ENCODE data around the gene KCNAB1.
"Not testable (repeated sequence)": the region's sequence is repeated elsewhere in the genome, so short reads cannot be mapped to it uniquely, and the experiment has no call there.

KCNAB1 gene

DNA sequence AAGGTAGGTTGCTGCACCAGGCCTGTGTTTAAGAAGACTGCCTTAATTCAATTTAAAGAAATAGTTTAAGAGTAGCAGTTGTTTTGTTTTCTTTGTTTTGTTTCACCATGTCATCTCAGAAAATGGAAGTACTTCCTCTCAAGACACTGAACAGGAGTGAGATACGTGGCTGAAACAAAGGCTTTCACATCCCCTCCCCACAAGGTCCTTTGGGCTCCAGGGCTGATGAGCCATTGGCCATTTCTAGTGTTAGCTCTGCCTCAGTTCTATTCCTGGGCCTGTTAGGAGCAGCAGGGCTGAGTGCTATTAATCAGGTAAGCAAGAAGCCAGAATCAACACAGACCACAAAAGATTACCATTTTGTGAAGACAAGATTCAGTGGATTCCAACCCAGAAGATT is 132.8 kb downstream of the KCNAB1 start:
- Histone ChIP-seq H3K4me1 (ENCODE audit: insufficient read depth, low read length) (no peaks in the 10 kb centered on the region), H3K9me3 (ENCODE audit: insufficient read depth, low read depth, low read length) (no peaks in the 10 kb centered on the region), H3K4me3 (ENCODE audit: low read length) (no peak overlapping the region), H3K27ac (ENCODE audit: low read depth, low read length) (no peak overlapping the region), H3K36me3 (ENCODE audit: insufficient read depth, low read length) (no peaks in the 10 kb centered on the region), H3K27me3 (ENCODE audit: insufficient read depth, low read length) (no peaks in the 10 kb centered on the region), H3K9ac (ENCODE audit: low read depth, low read length) (no peak overlapping the region)
- WGBS, result 94% methylated on average over 1 of the region's 1 CpG

DNA sequence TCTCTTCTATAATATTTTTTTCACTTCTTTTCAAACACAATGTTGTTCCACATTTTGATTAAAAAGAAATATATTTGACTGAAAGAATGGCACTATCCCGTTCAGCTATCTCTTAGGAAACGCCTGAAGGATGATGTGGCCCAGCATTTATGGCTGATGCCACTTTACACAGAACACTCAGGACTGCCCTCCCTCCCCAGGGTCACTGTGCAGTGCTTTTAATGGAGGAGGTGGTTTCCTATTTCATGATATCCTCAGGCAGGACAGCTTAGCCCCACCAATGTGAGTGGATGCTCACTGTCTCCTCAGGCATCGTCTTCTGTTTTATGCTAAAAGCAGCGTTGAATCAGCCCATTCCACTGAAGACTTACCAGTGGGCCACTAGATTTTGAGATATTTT is 135.9 kb downstream of the KCNAB1 start:
- no peak overlapping the region for H3K9ac ChIP-seq (ENCODE audit: low read depth, low read length)
- no peaks in the 10 kb centered on the region for H3K36me3 ChIP-seq (ENCODE audit: insufficient read depth, low read length)
- WGBS, result over 99% methylated on average over 4 of the region's 4 CpGs
- no peak overlapping the region for H3K4me3 ChIP-seq (ENCODE audit: low read length)
- H3K27me3 ChIP-seq (ENCODE audit: insufficient read depth, low read length), result no peaks in the 10 kb centered on the region
- H3K9me3 ChIP-seq (ENCODE audit: insufficient read depth, low read depth, low read length), result no peaks in the 10 kb centered on the region
- no peak overlapping the region for H3K27ac ChIP-seq (ENCODE audit: low read depth, low read length)
- H3K4me1 ChIP-seq (ENCODE audit: insufficient read depth, low read length), result no peaks in the 10 kb centered on the region

DNA sequence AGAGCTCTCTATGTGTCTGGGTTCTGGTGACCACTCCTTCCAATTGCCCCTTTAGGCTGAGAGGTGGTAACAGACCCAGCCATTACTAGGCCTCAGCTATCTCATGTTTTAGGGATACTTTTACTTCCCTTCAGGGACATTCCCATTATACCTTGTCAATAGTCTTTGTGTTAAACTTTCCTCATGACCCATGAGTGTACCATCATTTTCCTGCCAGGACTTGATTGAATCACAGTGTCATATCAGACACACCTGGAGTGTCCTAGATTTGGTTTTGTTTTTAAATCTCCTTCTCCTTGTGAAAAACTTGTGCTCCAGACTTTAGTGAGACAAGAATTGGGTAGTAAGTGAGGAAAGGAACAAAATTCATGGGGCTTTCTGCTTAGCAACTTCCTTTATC is 136.6 kb downstream of the KCNAB1 start:
- Histone ChIP-seq H3K27ac (ENCODE audit: low read depth, low read length) (no peak overlapping the region), H3K9ac (ENCODE audit: low read depth, low read length) (no peak overlapping the region), H3K36me3 (ENCODE audit: insufficient read depth, low read length) (no peaks in the 10 kb centered on the region), H3K4me3 (ENCODE audit: low read length) (no peak overlapping the region), H3K4me1 (ENCODE audit: insufficient read depth, low read length) (no peaks in the 10 kb centered on the region), H3K27me3 (ENCODE audit: insufficient read depth, low read length) (no peaks in the 10 kb centered on the region), H3K9me3 (ENCODE audit: insufficient read depth, low read depth, low read length) (no peaks in the 10 kb centered on the region)

DNA sequence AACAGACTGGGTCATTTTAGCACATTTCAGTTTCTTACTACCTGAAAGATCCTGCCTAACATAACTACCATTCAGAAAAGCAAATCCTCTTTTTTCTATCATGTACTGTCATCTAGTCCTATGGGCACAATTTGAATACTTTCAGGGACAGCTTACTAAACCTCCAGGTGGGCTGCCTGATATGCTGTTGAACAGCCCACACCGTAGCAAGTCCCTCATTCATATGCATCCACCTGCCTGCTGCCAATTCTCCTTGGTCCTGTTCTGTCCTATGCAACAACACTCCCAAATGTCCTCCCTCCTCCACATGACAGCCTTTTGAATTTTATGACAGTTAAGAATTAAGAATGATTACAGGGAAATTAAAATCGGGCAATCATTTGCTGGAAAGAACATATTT is 137.9 kb downstream of the KCNAB1 start:
- no peak overlapping the region for H3K4me3 ChIP-seq (ENCODE audit: low read length)
- no peaks in the 10 kb centered on the region for H3K36me3 ChIP-seq (ENCODE audit: insufficient read depth, low read length)
- 79% methylated on average over 2 of the region's 2 CpGs for WGBS
- no peak overlapping the region; the same call in 1 of the 2 replicates for H3K9ac ChIP-seq (ENCODE audit: low read depth, low read length)
- no peaks in the 10 kb centered on the region for H3K9me3 ChIP-seq (ENCODE audit: insufficient read depth, low read depth, low read length)
- H3K27ac ChIP-seq (ENCODE audit: low read depth, low read length), result no peak overlapping the region
- no peaks in the 10 kb centered on the region for H3K4me1 ChIP-seq (ENCODE audit: insufficient read depth, low read length)
- H3K27me3 ChIP-seq (ENCODE audit: insufficient read depth, low read length), result no peaks in the 10 kb centered on the region

DNA sequence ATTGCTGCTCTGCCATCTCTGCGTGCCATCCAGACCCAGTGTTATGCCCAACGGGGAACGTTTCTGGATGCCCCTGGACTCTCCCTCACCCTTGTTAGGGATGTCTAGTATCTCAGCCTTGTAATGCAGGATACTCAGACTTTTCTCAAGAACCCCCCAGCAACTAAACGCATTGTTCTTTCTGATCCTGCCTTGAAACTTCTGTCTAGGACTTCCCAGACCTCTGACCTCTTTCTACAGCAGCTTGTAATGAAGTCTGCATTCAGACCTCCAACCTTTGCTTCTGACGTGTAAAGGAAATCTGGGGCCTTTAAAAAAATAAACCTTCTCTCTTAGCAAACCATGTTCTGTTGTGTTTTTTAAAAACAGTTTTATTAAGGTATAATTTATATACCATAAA is 139.5 kb downstream of the KCNAB1 start:
- no peak overlapping the region for H3K27ac ChIP-seq (ENCODE audit: low read depth, low read length)
- 98% methylated on average over 5 of the region's 5 CpGs for WGBS

DNA sequence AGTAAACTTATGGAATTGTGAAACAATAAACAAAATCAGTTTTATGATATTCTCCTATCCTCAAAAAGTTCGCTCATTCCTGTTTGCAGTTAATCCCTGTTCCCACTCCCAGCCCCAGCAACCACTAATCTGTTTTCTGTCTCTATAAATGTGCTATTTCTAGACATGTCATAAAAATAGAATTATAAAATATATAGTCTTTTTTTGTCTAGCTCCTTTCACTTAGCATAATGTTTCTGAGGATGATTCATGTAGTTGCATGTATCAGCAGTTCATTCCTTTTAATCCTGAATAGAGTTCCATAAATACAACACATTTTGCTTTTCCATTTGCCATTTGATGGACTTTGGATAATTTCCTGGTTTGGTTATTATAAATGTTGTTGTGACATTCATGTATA is 140.0 kb downstream of the KCNAB1 start:
- 100% methylated on average over 1 of the region's 1 CpG for WGBS
- Histone ChIP-seq H3K4me1 (ENCODE audit: insufficient read depth, low read length) (no peaks in the 10 kb centered on the region), H3K9me3 (ENCODE audit: insufficient read depth, low read depth, low read length) (no peaks in the 10 kb centered on the region), H3K4me3 (ENCODE audit: low read length) (no peak overlapping the region), H3K27me3 (ENCODE audit: insufficient read depth, low read length) (no peaks in the 10 kb centered on the region), H3K36me3 (ENCODE audit: insufficient read depth, low read length) (no peaks in the 10 kb centered on the region), H3K27ac (ENCODE audit: low read depth, low read length) (no peak overlapping the region), H3K9ac (ENCODE audit: low read depth, low read length) (no peak overlapping the region)

More for the DNA sequence above, 139.5 kb downstream of the KCNAB1 start:
- Histone ChIP-seq H3K4me3 (ENCODE audit: low read length) (no peak overlapping the region), H3K36me3 (ENCODE audit: insufficient read depth, low read length) (no peaks in the 10 kb centered on the region), H3K9me3 (ENCODE audit: insufficient read depth, low read depth, low read length) (no peaks in the 10 kb centered on the region), H3K27me3 (ENCODE audit: insufficient read depth, low read length) (no peaks in the 10 kb centered on the region), H3K9ac (ENCODE audit: low read depth, low read length) (no peak overlapping the region), H3K4me1 (ENCODE audit: insufficient read depth, low read length) (no peaks in the 10 kb centered on the region)

DNA sequence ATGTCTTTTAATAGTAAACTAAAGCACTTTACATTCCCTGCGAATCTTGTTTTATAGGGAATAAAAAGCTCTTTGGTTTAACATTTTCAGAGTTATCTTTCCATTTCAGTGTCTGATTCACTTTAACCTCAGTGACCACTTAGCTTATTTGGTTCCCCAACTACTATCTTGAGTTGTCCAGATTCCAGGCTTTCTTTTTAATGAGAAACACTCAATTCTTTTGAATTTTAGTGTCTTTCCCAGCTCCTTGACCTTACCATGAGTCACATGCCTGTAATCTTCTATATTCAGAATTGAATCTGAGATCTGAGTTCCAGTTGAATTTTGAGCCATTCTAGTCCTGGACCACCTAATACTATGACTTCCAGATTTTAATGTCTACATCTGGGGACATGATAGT is 144.4 kb downstream of the KCNAB1 start:
- H3K9ac ChIP-seq (ENCODE audit: low read depth, low read length), result no peak overlapping the region
- H3K4me3 ChIP-seq (ENCODE audit: low read length), result no peak overlapping the region
- WGBS, result 80% methylated on average over 1 of the region's 1 CpG
- H3K36me3 ChIP-seq (ENCODE audit: insufficient read depth, low read length), result no peaks in the 10 kb centered on the region
- H3K9me3 ChIP-seq (ENCODE audit: insufficient read depth, low read depth, low read length), result no peaks in the 10 kb centered on the region
- H3K27ac ChIP-seq (ENCODE audit: low read depth, low read length), result no peak overlapping the region
- H3K4me1 ChIP-seq (ENCODE audit: insufficient read depth, low read length), result no peaks in the 10 kb centered on the region
- no peaks in the 10 kb centered on the region for H3K27me3 ChIP-seq (ENCODE audit: insufficient read depth, low read length)

DNA sequence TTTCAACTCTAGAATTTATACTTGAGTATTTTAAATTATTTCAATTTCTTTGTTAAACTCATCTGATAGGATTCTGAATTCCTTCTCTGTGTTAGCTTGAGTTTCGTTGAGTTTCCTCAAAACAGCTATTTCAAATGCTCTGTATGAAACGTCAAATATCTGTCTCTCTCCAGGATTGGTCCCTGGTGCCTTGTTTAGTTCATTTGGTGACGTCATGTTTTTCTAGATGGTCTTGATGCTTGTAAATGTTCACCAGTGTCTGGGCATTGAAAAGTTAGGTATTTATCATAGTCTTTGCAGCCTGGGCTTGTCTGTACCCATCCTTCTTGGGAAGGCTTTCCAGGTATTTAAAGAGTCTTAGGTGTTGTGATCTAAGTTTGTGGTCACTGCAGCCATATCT is 151.1 kb downstream of the KCNAB1 start:
- H3K27ac ChIP-seq (ENCODE audit: low read depth, low read length), result no peak overlapping the region
- H3K9ac ChIP-seq (ENCODE audit: low read depth, low read length), result no peak overlapping the region
- 89% methylated on average over 3 of the region's 3 CpGs for WGBS
- no peaks in the 10 kb centered on the region for H3K4me1 ChIP-seq (ENCODE audit: insufficient read depth, low read length)
- H3K4me3 ChIP-seq (ENCODE audit: low read length), result no peak overlapping the region
- no peaks in the 10 kb centered on the region for H3K9me3 ChIP-seq (ENCODE audit: insufficient read depth, low read depth, low read length)
- H3K27me3 ChIP-seq (ENCODE audit: insufficient read depth, low read length), result no peaks in the 10 kb centered on the region
- no peaks in the 10 kb centered on the region for H3K36me3 ChIP-seq (ENCODE audit: insufficient read depth, low read length)

DNA sequence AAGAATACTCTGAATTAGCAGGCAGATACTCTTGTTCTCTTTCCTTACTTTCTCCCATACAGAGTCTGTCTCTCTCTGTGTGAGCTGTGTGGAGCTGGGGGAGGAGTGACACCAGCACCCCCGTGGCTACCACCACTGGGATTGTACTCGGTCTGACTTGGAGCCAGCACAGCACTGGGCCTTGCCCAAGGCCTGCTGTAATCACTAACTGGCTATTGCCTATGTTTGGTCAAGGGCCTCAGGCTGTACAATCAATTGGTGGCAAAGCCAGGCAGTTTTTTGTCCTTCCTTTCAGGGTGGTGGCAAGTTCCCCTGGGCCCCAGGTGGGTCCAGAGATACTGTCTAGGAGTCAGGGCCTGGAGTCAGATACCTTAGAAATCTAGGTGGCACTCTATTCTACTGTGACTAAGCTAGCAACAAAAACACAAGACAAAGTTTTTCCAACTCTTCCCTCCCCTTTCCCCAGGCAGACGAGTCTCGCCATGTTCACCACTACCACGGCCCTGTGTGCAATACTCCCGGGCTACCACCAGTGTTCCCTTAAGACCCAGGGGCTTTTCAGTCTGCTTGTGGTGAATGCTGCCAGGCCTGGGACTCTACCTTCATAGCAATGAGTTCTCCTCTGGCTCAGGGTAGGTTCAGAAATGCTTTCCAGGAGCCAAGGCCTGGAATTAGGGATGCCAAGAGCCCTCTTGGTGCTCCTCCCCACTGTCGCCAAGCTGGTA is 151.8 kb downstream of the KCNAB1 start:
- Histone ChIP-seq H3K9ac (ENCODE audit: low read depth, low read length) (no peak overlapping the region), H3K9me3 (ENCODE audit: insufficient read depth, low read depth, low read length) (no peaks in the 10 kb centered on the region), H3K27ac (ENCODE audit: low read depth, low read length) (no peak overlapping the region), H3K4me1 (ENCODE audit: insufficient read depth, low read length) (no peaks in the 10 kb centered on the region), H3K27me3 (ENCODE audit: insufficient read depth, low read length) (no peaks in the 10 kb centered on the region), H3K36me3 (ENCODE audit: insufficient read depth, low read length) (no peaks in the 10 kb centered on the region), H3K4me3 (ENCODE audit: low read length) (no peak overlapping the region)
- WGBS, result 94% methylated on average over 7 of the region's 7 CpGs

DNA sequence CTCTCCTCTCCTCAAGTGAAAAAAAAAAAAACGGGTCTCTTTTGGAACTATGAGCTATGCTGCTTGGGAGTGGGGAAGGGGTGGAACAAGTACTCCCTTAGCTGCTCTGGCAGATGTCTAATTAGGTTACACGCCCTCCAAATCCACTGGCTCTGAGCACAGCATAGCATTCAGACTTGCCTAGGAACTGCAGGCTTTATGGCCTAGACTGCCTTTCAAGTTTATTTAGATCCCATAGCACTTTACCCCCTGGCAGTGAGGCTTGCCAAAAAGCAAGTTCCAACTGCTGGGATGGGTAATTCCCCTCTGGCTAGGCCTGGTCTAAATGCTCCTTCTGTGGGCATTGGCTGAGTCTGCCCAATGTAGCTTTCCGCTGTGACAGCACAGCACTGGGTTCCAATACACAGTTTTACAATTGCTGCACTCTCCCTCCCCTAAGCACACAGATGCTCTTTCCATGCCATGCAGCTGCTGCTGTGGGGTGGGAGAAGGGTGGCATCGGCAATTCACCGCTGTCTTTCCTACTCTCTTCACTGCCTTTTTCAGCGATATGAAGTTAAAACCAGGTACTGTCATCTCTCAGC is 152.8 kb downstream of the KCNAB1 start:
- H3K27me3 ChIP-seq (ENCODE audit: insufficient read depth, low read length), result no peaks in the 10 kb centered on the region
- H3K4me3 ChIP-seq (ENCODE audit: low read length), result no peak overlapping the region
- H3K9me3 ChIP-seq (ENCODE audit: insufficient read depth, low read depth, low read length), result no peaks in the 10 kb centered on the region
- H3K27ac ChIP-seq (ENCODE audit: low read depth, low read length), result no peak overlapping the region
- no peak overlapping the region for H3K9ac ChIP-seq (ENCODE audit: low read depth, low read length)
- WGBS, result 90% methylated on average over 5 of the region's 6 CpGs
- no peaks in the 10 kb centered on the region for H3K4me1 ChIP-seq (ENCODE audit: insufficient read depth, low read length)
- no peaks in the 10 kb centered on the region for H3K36me3 ChIP-seq (ENCODE audit: insufficient read depth, low read length)

DNA sequence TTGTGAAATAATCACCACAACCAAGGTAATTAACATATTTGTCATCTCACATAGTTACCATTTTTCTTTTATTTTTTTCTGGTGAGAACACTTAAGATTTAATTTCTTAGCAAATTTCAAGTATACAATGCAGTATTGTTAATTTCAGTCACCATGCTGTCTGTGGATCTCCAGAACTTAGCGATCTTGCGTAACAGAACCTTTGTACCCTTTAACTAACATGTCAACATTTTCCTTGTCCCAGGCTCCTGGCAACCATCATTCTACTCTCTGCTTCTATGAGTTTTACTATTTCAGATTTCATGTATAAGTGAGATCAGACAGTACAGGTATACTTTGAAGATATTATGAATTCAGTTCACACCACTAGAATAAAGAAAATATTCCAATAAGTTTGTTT is 154.4 kb downstream of the KCNAB1 start:
- H3K4me1 ChIP-seq (ENCODE audit: insufficient read depth, low read length), result no peaks in the 10 kb centered on the region
- H3K4me3 ChIP-seq (ENCODE audit: low read length), result no peak overlapping the region
- 93% methylated on average over 2 of the region's 2 CpGs for WGBS
- H3K36me3 ChIP-seq (ENCODE audit: insufficient read depth, low read length), result no peaks in the 10 kb centered on the region
- no peaks in the 10 kb centered on the region for H3K9me3 ChIP-seq (ENCODE audit: insufficient read depth, low read depth, low read length)
- no peak overlapping the region for H3K9ac ChIP-seq (ENCODE audit: low read depth, low read length)
- H3K27me3 ChIP-seq (ENCODE audit: insufficient read depth, low read length), result no peaks in the 10 kb centered on the region
- no peak overlapping the region for H3K27ac ChIP-seq (ENCODE audit: low read depth, low read length)

DNA sequence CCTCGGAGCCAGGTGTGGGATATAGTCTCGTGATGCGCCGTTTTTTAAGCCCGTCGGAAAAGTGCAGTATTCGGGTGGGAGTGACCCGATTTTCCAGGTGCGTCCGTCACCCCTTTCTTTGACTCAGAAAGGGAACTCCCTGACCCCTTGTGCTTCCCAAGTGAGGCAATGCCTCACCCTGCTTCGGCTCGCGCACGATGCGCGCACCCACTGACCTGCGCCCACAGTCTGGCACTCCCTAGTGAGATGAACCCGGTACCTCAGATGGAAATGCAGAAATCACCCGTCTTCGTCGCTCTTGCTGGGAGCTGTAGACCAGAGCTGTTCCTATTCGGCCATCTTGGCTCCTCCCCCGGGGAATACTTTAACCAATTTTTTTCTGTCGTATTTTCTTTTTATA is 164.3 kb downstream of the KCNAB1 start:
- not testable (repeated sequence) for H3K9me3 ChIP-seq (ENCODE audit: insufficient read depth, low read depth, low read length); H3K4me1 ChIP-seq (ENCODE audit: insufficient read depth, low read length); H3K27ac ChIP-seq (ENCODE audit: low read depth, low read length); H3K4me3 ChIP-seq (ENCODE audit: low read length); H3K36me3 ChIP-seq (ENCODE audit: insufficient read depth, low read length); H3K9ac ChIP-seq (ENCODE audit: low read depth, low read length)
- WGBS, result 91% methylated on average over 23 of the region's 24 CpGs
- peaks cover 13% of the 10 kb centered on the region for H3K27me3 ChIP-seq (ENCODE audit: insufficient read depth, low read length)
